Activated CD4-positive, alpha-beta T cell treated with anti-CD3 and anti-CD28 coated beads for 1 hour (primary cell): ENCODE results near the gene HERC3.

ENCODE experiments used
- DNase-seq: peaks from one replicate; pipeline ENCODE4 v3.0.0-alpha.2; 2020

The HERC3 gene

DNA sequence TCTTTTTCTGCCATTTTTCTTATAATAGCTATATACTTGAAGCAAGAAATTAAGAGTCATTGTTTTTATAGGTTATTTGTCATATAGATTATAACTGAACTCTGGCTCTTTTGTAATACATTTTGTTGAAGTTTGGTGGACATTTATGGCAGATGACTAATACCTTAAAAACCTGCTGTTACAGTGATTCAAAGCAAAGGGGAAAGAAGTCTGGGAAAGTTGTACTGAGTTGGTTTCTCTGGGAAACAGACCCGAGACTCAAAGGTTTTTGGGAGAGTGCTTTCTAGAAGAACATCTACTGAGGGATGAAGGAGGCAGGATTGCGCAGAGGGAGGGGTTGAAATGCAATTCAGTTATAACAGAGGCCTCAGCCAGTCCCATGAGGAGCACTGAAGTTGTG, 69.5 kb downstream of the HERC3 start:
- DNase-seq: no peak

DNA sequence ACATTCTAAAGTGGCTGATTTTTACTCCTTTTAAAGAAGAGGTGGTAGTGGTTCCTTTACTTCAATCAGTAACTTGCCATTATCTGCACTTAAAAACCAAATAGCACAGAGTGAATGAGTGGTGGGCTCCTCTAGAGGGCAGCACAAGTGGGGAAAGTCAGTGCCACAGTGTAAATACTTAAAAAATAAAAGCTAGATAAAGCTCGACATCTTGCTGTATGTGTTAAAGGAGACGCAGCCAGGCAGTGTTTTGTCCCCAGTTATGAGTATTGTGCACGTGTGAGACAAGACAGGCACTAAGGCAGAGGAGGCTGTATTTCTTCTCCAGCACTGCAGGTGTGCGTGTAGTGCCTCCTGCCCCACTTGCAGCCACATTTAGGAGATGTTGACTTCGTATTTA, 80.7 kb downstream of the HERC3 start:
- DNase-seq: no peak

DNA sequence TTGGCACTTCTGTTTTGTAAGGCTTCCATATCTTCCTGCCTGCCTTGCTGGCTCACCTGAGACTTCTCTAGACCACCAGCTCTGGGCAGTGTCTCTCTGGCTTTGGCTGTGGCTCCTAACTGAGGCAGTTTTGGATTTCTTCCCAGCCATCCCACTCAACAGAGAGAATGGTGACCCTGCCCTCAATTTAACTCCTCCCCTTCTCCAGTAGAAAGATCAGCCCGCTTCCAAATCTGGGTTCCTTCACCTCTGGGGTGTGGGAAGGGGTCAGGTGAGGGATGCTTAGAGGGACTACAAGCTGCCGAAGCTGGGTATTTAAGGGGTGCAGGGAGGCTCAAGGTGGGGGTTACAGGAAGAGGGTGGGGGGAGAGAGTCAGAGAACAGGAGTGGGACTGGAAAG, 81.6 kb downstream of the HERC3 start:
- no peak for DNase-seq

DNA sequence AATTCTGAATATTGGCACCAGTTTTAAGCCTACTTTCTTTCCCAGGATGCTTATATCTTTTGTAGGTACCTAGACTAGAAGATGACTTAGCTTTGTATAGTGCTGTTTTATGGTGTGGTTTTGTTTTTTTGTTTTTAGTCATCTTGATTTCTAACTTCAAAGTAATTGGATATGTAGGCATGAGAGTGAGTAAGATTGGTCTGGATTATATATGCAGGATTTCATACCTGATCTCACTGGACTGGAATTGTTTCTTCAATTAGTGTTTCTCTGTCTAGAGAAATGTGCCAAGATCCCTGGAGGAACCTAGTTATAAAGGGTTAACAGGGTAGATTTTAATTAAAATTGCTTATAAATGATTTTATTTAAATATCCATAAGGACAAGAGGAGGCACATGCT, 82.3 kb downstream of the HERC3 start:
- DNase-seq: no peak

DNA sequence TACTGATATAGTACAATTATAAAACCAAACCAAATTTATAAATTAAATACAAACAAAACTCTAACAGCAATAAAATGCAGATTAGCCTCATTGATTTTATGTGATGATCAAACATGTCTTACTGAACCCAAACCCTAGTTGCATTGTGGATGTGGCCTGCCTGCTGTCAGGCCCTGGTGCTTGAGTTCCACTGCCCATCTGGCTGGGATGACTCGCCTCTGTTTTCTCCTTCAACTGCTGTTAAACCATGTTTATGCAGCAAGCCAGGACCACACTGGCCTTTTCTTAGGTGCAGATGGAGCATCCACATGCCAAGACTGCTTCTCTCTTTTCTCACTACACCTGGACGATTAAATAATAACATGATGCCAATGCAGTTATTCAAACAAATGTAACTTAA, 82.7 kb downstream of the HERC3 start:
- DNase-seq: no peak

DNA sequence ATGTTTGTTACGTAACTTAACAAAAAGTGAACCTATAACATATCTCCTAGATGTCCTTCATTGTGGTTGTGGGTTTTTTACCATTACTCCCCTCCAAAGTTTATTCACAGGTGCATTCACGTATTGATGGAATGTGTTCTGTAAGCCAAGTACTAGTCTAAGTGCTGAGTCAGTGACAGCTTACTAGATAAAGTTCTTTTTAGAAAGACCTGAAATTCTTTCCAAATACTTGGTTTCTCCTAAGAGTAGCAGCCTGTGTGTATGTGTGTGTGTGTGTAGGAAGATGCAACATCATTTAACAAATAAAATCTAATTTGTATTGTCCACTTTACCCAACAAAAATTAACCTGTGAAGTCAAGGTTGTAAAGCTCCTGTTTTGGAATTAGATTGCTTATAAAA, 83.3 kb downstream of the HERC3 start:
- no peak for DNase-seq

DNA sequence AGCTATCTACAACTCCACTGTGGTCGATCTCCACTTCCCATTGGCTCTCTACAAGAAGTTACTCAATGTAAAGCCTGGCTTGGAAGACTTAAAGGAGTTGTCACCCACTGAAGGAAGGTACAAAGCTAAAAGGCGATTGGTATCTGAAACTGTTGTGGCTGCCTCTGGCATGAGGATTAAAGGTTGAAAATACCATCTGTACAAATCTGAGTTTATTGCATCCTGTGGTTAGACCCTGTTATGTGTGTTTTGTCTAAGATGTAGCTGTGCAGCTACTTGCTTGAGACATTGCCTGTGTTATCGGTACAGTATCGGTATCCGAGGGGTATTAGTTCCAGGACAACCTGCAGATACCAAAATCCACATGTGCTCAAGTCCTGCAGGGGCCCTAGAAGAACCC, 88.9 kb downstream of the HERC3 start:
- DNase-seq: no peak

DNA sequence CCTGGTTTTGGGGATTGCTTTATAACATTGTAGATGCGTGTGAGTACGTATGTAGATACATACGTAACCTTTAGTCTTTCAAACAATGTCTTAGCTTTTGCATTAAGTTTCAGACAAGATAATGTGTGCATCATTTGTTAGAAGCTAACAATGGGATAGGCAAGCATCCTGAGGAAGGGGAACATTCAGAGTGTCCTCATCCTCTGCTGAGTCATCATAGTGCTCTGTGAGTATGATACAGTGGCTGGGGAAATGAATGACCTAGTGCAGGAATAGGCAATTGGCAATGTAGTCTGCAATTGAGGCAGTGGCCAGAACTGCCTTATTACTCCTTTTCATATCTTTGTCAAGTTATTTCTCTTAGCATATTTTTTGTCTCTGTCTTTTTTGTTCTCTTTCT, 98.1 kb downstream of the HERC3 start:
- DNase-seq: no peak

DNA sequence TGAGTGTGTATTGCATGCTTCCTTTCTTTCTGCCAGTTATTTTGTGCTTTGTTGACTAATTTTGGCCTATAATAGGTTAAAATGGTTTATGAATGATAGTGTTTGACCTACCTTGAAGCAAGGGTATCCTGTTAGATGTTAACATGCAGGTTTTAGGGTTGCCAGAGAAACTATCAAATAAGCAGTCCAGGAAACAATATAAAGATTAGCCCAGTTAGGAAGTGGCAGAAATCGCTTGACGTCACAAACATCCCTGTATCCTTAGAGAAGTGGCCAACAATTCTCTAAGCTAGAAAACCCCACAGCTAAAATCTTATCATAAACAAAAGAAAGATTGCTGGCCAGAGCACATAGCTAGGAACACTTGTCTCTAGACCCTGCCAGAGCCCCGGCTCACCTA, 101.5 kb downstream of the HERC3 start:
- no peak for DNase-seq

DNA sequence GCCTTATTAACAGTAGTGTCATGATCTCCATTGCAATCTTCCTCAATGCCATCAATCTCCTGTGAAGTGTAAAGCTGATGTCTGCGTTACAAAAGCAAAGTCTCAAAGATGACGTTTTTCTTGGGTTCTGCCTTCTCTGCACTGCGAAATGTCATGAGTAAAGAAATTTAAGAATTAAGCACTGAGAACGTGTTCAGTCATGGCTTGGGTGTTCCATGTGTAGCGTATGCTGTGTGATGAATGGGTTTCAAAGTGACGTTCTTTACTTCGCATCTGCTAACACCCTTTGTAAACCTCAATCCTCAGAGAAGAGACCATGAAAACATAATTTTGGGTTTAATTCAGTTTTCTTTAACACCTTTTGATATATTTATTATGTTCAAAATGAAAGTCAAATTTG, 104.3 kb downstream of the HERC3 start:
- DNase-seq: no peak

DNA sequence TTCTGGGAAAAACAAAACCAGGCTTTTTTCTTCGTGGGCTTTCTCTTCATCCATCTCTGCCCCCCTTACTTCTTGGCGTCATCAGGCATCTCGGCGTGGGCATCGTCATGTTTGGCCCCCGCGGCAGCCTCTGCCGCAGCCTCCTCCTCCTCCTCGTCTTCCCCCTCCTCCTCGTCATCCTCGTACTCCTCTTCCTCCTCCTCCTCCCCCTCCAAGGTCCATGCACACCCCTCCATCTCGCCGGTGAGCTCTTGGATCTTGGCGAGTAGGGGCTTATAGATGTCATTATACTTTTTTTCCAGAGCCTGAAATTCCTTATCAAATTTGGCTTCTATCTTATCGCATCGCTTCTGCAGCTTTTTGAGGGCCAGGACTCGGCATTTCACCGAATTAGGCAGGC, 104.9 kb downstream of the HERC3 start:
- DNase-seq: no peak

DNA sequence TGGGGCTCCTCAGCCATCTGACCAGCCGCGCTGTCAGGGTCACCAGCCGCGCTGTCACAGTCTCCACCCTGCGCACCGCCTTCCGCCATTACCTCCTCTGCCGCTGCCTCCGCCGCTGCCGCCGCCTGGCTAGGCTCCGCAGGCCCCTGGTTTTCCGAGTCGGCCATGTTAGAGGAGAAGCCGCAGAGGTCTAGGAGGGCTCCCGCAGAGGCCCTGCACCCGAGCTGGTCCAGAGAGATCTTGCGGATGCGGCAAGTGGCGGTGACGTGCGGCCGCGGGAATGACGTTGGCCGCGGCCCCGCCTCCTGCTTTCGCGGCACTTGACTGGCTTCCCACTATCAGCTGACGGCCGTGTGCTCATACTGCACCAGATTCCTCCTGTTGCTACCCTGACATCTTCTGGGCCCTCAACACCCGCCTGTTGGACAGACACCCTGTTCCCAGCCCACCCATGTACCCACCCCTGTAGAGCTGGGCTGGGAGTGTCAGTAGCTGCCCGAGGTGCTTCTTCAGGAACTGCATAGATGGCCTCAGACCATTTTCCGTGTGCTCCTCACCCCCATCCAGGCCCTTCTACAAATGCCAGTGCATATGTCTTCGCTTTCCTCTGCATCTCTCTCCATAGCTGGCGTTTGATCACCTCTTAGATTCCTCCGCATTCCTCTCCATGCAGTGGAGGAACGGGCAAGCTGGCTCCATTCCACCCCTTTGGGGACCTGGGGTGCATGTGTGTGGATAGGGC, 105.5 kb downstream of the HERC3 start, which contains the start of gene NAP1L5:
TSS of gene NAP1L5 (minus strand) at position 242 of the 742 bp plus-strand sequence. CDS start at position 167, 75 bp downstream.
- peak; percentile 40 for DNase-seq

DNA sequence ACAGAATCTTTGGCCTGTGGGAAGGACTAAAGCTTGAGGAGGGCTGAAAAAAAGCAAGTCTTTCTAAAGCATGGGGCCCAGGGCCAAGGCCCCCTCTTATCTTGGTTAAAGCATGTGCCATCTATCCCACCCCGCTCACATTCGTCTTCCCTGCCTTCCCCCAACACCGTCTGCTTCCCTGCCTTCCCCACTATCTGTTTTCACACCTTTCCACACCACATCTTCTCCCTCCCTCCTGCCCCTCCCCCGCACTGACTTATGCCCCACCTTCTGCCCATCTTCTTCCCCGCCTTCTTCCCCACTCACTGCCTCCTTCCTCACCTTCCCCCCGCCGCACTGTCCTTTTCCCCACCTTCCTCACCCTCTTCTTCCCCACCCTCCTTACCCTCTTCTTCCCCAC, 106.2 kb downstream of the HERC3 start:
- no peak for DNase-seq

DNA sequence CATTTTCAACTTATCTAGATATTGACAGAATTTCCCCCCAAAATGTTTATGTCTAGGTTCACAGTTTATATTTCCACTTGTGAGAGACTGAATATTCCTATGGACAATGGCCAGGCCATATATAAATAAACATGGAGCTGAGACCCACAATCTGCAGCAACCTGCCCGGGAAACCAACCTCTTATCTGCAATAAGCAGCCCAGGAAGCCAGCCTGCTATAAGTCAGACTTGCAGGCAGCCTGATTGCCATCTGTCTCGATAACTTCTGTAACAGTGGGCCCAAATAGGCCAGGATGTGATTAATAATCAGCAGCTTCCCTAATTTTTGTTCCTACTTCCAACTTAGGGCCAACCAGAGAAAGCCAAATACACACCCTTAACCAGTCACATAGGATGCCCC, 110.5 kb downstream of the HERC3 start:
- no peak for DNase-seq

DNA sequence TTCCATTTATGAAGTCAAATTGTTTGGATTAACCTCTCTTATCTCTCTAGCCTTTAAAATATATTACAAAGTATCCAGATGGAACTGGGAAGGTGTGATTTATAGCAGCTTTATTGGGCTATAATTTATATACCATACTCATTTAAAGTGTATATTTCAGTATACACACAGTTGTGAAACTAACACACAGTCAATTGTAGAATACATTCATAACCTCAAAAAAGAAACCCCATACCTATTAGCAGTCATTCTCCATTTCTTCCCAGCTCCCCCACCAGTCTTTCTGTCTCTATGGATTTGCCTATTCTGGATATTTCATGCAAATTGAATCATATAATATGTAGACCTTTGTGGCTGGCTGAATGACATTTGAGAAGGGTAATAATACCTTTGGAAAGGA, 112.9 kb downstream of the HERC3 start:
- no peak for DNase-seq

DNA sequence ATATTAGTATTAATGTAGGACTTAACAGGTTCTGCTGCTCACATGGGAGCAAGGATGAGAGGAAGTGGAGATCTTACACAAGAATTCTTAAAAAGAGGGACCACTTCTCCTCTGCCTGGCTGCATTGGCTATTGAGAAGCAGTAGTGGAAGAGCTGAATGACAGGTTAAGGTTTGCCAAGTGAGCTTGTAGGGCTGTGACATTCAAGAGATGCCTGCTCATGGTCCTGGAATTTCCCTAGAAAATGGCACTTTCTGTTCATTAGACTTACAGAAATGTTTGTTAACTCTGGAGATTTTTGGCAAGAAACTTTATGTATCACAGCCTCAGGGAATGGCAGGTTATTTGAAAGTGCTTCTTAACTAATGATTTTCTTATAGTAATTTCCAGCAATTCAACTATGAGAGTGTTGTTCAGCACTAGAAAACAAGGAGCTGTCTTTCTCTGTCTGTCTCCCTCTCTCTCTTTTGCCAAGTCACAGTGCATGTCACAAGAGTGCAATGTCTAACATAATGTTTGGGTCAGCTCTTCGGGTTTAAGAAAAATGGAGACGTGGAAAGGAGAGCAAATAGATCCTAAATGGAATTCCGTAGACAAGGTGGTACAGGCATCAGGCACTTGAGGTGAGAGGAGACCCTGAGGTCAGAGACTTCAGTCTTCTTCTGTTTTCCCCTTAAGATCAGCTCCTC, 113.7 kb downstream of the HERC3 start:
- no peak for DNase-seq

DNA sequence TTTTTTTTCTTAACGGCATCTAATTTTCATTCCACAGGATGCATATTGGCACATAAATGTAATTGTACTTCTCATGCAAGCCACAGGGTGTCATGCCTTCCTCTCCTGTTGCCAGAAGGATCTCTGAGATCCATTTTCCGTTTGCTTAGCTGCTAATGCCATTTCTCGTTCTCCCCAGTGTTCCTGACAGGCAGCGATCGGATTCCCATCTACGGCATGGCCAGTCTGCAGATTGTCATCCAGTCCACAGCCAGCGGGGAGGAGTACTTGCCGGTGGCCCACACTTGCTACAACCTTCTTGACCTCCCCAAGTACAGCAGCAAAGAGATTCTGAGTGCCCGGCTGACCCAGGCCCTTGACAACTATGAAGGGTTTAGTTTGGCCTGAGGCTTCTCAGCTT, 114.3 kb downstream of the HERC3 start:
- DNase-seq: no peak

DNA sequence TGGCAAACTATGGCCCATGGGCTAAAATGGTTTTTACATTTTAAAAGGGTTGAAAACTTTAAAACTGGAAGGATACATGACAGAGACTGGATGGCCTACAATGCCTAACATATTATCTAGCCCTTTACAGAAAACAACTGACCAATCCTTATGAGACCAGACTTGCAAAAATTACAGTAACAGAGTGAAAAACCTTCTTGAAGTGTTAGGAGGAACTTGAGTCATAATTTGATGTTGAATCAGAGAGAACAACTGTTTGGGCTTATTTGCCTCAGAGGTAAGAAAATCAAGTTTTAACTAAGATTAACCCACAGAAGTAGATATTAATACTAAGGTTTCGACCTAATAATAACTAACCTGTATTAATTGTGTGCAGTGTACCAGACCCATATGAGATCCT, 117.7 kb downstream of the HERC3 start:
- DNase-seq: no peak

DNA sequence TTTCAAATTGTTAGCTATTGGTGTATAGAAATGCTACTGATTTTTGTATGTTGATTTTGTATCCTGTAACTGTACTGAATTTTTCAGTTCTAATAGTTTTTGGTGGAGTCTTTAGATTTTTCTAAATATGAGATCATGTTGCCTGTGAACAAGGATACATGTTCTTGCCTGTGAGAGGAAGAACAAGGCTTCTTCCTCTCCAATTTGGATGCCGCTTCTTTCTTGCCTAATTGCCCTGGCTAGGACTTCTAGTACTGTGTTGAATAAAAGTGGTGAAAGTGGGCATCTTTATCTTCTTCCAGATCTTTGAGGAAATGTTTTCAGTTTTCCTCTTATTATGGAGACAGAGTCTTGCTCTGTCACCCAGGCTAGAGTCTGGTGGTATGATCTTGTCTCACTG, 121.5 kb downstream of the HERC3 start:
- DNase-seq: no peak

DNA sequence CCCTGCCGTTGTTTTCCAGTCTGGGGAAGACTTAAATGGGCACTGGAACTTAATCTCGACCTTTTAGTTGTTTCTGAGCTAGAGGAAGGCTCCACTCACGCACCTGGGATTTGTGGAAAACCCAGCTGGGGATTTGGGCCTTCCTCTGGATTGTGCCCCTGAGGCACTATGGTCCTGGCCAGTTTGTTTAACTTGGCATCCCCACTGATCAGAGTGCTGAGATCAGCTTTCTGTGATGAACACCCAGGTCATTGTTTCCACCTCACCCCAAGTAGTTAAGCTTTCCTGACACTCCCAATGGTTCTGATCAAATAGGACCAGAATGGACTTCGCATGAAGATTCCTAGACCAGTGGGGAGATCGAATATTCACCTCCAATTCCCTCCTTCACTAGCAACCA, 125.8 kb downstream of the HERC3 start:
- no peak for DNase-seq

DNA sequence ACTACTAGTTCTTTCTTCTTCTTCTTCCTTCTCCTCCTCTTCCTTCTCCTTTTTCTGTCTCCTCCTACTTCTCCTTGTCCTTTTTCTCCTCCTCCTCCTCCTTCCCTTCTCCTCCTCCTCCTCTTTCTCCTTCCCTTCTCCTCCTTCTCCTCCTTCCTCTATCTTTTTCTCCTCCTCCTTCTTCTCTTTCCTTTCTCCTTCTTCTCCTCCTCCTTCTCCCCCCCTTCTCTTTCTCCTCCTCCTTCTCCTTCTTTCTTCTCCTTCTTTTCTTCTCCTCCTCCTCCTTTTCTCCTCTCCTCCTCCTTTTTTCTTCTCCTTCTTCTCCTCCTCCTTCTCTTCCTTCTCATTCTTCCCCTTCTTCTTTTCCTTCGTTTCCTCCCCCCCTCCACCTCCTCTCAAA, 127.1 kb downstream of the HERC3 start:
- DNase-seq: no peak

DNA sequence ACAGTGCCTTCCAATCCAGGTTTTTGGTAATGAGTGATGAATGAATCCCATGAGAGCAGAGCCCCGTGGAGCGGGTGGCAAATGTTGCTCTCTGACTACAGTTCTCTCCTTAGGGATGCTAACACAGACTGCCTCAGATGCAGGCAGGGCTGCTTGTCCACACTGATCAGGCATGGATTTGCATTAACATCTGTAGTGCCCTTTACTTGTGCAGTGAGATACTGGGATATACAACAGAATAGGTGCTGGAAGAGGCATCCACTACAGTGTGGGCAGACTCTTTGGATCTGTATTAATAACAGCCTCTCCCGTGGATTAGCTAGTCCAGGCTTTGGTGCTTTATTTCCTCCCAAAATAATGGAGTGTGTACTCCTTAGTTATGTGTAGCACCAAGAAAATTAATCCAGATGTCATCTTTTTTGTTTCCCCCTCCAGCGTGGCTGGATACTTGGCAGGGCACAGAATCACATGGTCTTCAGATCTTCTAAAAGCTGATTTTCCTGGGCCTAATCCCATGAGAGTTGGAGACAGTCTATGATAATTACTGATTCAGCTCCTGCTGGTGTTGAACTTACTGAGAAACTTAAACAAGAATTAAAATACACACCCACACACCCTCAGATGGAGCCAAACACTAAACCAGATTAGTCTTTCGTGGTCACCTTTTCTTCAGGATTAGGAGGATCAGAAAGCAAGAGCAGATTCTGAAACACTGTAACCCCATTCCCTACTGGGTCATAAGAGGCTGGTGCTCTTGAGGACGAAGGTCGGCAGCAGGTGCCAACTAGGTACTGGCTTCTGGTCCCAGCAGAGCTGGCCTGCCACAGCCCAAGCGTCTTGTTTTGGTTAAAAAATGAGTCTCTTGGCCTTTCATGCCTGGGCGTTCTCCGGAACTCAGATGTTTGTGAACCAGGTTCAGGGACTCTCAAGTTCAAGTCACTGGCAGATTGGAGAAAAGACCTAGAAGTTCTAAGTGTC, 128.5 kb downstream of the HERC3 start:
- DNase-seq: no peak

DNA sequence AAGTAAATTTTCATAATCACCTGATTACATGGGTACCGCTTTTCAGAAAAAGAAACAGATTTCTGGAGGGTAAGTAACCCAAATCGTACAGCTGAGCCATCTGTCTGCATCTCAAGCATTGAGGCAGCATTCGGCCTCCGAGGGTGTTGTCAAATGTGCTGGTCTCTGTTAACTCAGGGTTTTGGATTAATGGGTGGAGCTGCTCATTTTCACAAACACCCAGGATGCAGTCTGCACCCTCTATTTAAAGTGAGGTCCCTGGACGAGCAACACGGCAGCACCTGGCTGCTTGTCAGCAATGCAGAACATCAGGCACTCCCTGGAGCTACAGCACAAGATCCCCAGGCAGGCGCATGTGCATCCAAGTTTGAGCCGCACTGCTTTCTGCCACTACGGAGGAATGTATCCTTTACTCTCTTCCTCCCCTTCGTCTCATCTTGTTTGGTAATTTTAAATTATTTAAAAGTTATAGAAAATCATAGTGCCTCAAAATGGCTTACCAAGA, 130.0 kb downstream of the HERC3 start:
- no peak for DNase-seq
